A673 (cell line): ENCODE results near the gene EIF4EBP3. TPM values are rescaled to one million over a fixed set of nuclear protein-coding genes. Genes with fewer than 3 reads are reported as not detected.

Experiments used
- BruUV-seq: library from RNA; stranded (reverse); fragments of 400-500 nt; replicated peaks from 2 replicates; lab custom pipeline; 2021; lab: Mats Ljungman, UMichigan
- CTCF ChIA-PET: fragments of 300-600 bp; sonication (Branson Sonifier 250); formaldehyde crosslinking; loops from one replicate; lab custom pipeline; 2022; ENCODE audit warnings: antibody characterized with exemption; lab: Charles Lee
- POLR2A ChIA-PET: fragments of 300-600 bp; sonication (Branson Sonifier 250); formaldehyde crosslinking; loops from one replicate; lab custom pipeline; 2022; ENCODE audit warnings: antibody characterized with exemption; ENCODE audit not compliant: low non-redundant PET; lab: Charles Lee
- DNase-seq: peaks from one replicate; pipeline ENCODE4 v3.0.0-alpha.2; 2015; ENCODE audit warnings: low spot score
- H3K27ac ChIP-seq: fragments of 200-600 bp; sonication (generic); 2 replicates; pipeline ENCODE4 v1.5.1; 2016; ENCODE audit warnings: mixed run types, low read depth, mild to moderate bottlenecking, mixed read lengths, antibody characterized with exemption, low read length; ENCODE audit not compliant: poor library complexity, severe bottlenecking
- H3K27me3 ChIP-seq: fragments of 200-600 bp; sonication (generic); replicated peaks from 2 replicates; pipeline ENCODE4 v1.6.1; 2017; ENCODE audit warnings: mixed run types, low read depth, mild to moderate bottlenecking, mixed read lengths, antibody characterized with exemption, low read length; ENCODE audit not compliant: insufficient read depth, poor library complexity
- H3K36me3 ChIP-seq: fragments of 200-600 bp; sonication (generic); 2 replicates; pipeline ENCODE4 v1.6.1; 2016; ENCODE audit warnings: mixed run types, mild to moderate bottlenecking, mixed read lengths, antibody characterized with exemption, low read length; ENCODE audit not compliant: insufficient read depth, poor library complexity, severe bottlenecking
- H3K4me1 ChIP-seq: fragments of 200-600 bp; sonication (generic); 2 replicates; pipeline ENCODE4 v1.6.1; 2017; ENCODE audit warnings: mixed run types, mild to moderate bottlenecking, mixed read lengths, antibody characterized with exemption, low read length; ENCODE audit not compliant: insufficient read depth, poor library complexity, severe bottlenecking
- H3K4me3 ChIP-seq: fragments of 200-600 bp; sonication (generic); 2 replicates; pipeline ENCODE4 v1.5.1; 2016; ENCODE audit warnings: low read depth, mixed run types, mild to moderate bottlenecking, mixed read lengths, low read length; ENCODE audit not compliant: poor library complexity, severe bottlenecking
- H3K9me3 ChIP-seq: fragments of 200-600 bp; sonication (generic); 2 replicates; pipeline ENCODE4 v1.6.1; 2016; ENCODE audit warnings: mixed run types, low read depth, mild to moderate bottlenecking, mixed read lengths, antibody characterized with exemption, low read length; ENCODE audit not compliant: poor library complexity, severe bottlenecking
- CTCF ChIP-seq: fragments of 300-800, 200-600 bp; sonication (generic); conservative IDR thresholded peaks from 2 replicates; pipeline ENCODE4 v1.5.1; 2017; ENCODE audit warnings: low read depth, mild to moderate bottlenecking, antibody characterized with exemption, low read length, moderate library complexity, mixed read lengths
- EZH2 ChIP-seq: fragments of 200-600 bp; sonication (generic); IDR thresholded peaks from 2 replicates; pipeline ENCODE4 v1.6.1; 2017; ENCODE audit warnings: borderline replicate concordance, low read depth, mild to moderate bottlenecking, mixed read lengths, antibody characterized with exemption, low read length; ENCODE audit not compliant: poor library complexity, severe bottlenecking
- intact Hi-C: fragments of 100-400 bp; cut with micrococcal nuclease; formaldehyde crosslinking; loops from one replicate; pipeline ENCODE4 v1.10.0; 2022; ENCODE audit not compliant: unreplicated experiment
- total RNA-seq: library from RNA; stranded (reverse); gene quantifications from 2 replicates; pipeline ENCODE4 v1.2.3, GENCODE V29; 2021

Gene EIF4EBP3
- total RNA-seq, 1 experiment from 2014 or later = 7.6 TPM

- H3K4me1 ChIP-seq = peaks cover 14% of the 10 kb centered on the region
- ChIA-PET CTCF (no interaction called here), POLR2A (no interaction called here)
- no peak for DNase-seq
- no TSS peak for BruUV-seq
- no peak overlapping the region for H3K27ac ChIP-seq
- TF ChIP-seq EZH2 (no peak), CTCF (no peak)
- H3K4me3 ChIP-seq = no peak overlapping the region
- no peaks in the 10 kb centered on the region for H3K9me3 ChIP-seq
- peaks cover 38% of the 10 kb centered on the region for H3K36me3 ChIP-seq
- intact Hi-C loops = loop anchor here (10.0 kb wide), 1 partner anchor 160 kb away; no protein-coding TSS in a partner anchor
- H3K27me3 ChIP-seq = no peaks in the 10 kb centered on the region
Observed at GRCh38 chr5:140554454-140554853, 7.0 kb downstream of the EIF4EBP3 start.

- Histone ChIP-seq H3K9me3 (no peaks in the 10 kb centered on the region), H3K27me3 (no peaks in the 10 kb centered on the region), H3K36me3 (peaks cover 24% of the 10 kb centered on the region), H3K4me3 (peak overlapping the region; percentile 82), H3K4me1 (peaks cover 14% of the 10 kb centered on the region), H3K27ac (peak overlapping the region; percentile 95)
- no TSS peak for BruUV-seq
- no peak for TF ChIP-seq EZH2
- TF ChIP-seq CTCF = no peak
- POLR2A ChIA-PET = no interaction called here
- no peak for DNase-seq
- CTCF ChIA-PET = no interaction called here
- intact Hi-C loops = loop anchor here (10.0 kb wide), 1 partner anchor 159 kb away; no protein-coding TSS in a partner anchor
Observed at GRCh38 chr5:140555747-140556312, 8.4 kb downstream of the EIF4EBP3 start.

- Histone ChIP-seq H3K27me3 (no peaks in the 10 kb centered on the region), H3K27ac (peak overlapping the region; percentile 95), H3K4me3 (peak overlapping the region; percentile 82), H3K9me3 (no peaks in the 10 kb centered on the region), H3K36me3 (peaks cover 18% of the 10 kb centered on the region), H3K4me1 (peaks cover 14% of the 10 kb centered on the region)
- no TSS peak for BruUV-seq
- POLR2A ChIA-PET = no interaction called here
- CTCF ChIA-PET = no interaction called here
- TF ChIP-seq CTCF = no peak
- no peak for TF ChIP-seq EZH2
- no peak for DNase-seq
- intact Hi-C loops = loop anchor here (10.0 kb wide), 1 partner anchor 158 kb away; no protein-coding TSS in a partner anchor
Observed at GRCh38 chr5:140556438-140556837, 9.0 kb downstream of the EIF4EBP3 start.
